ENCODE measurements around the gene WDCP. TPM values are rescaled to one million over a fixed set of nuclear protein-coding genes. Genes with fewer than 3 reads are reported as not detected.

Gene WDCP
- total and polyA plus RNA-seq, 2 donors (not counting 1 experiment from before 2014, with no cell fraction given), result 3.9 to 21.6 TPM

DNA sequence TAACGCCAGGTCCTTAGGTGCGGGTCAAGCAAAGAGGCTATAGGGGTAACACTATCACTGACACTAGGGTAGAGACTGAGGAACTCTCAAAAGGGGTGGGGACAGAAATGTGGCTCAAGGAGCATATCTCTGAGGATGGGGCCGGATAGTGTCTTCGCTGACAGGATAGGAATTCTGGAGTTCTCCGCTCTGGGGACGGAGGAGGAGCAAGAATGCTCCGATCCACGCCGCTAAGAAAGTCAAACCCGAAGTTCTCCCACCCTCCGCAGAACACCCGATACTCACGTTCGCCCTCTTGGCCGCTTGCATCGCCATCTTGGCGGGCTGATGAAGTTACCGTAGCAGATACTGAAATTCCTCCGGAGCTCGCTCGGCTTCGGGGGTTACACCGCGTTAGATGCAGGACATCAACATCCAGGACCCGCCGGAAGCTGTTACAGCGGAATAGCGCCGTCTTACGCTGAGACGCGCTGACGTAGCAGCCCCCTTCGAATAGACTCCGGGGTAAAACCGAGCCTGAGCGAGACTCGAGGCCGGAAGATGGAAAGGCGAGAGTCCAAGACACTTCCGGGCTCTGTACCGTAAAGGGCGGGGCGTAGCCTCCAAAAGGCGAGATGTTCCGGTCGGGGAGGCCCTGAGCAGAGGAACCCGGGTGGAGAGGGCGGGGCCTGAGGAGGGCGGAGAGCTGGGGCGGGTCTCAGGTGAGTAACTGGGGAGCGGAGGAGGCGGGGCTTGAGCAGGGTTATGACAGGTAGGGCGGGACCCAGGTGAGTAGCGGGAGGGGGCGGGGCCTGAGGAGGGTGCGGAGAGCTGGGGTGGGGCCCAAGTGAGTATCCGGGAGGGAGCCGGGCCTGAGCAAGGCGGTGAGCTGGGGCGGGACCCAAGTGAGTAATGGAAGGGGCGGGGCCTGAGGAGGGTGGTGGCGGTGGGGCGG, 29.0 kb upstream of the WDCP start, which contains the start of gene SF3B6:
SF3B6 (minus strand) TSS at position 412 of the 934 bp plus-strand sequence; CDS start at position 315, 97 bp downstream.
- Histone ChIP-seq H3K27ac (ENCODE audit: low read length in 2 of 2) (peak within 1 kb of the TSS; percentile 84 to 87), H2AFZ (ENCODE audit: insufficient read depth, low read depth, low read length, poor library complexity, severe bottlenecking) (peak within 1 kb of the TSS; percentile 95), H4K20me1 (ENCODE audit: control insufficient read depth, insufficient read depth, low read length, poor library complexity, severe bottlenecking) (peaks cover 6% of the 10 kb centered on the region), H3K79me2 (ENCODE audit: control insufficient read depth, insufficient read depth, low read length) (peaks cover 27% of the 10 kb centered on the region), H3K9me3 (ENCODE audit: control extremely low read depth in 1 of 3, control insufficient read depth in 2 of 3, insufficient read depth in 1 of 3, low read length in 2 of 3) (no peaks in the 10 kb centered on the region), H3K27me3 (replicated peaks in 1 of 4; ENCODE audit: control extremely low read depth in 1 of 4, control insufficient read depth in 3 of 4, insufficient read depth in 4 of 4, low read length in 3 of 4) (no peaks in the 10 kb centered on the region), H3K4me2 (replicated peaks; ENCODE audit: low read depth, low read length, poor library complexity, severe bottlenecking) (peak within 1 kb of the TSS; percentile 83), H3K4me1 (ENCODE audit: control insufficient read depth in 2 of 2, insufficient read depth in 2 of 2, low read length in 2 of 2) (peaks cover 15 to 18% of the 10 kb centered on the region in 2 donors), H3K9ac (ENCODE audit: low read length) (peak within 1 kb of the TSS; percentile 85), H3K36me3 (replicated peaks in 1 of 2; ENCODE audit: control extremely low read depth in 1 of 2, control insufficient read depth in 1 of 2, extremely low read depth in 1 of 2, insufficient read depth in 2 of 2, low read length in 1 of 2) (peaks cover 0 to 21% of the 10 kb centered on the region in 2 experiments), H3K4me3 (ENCODE audit: control extremely low read depth in 1 of 5, extremely low read depth in 1 of 5, insufficient read depth in 1 of 5, low read depth in 2 of 5, low read length in 4 of 5) (peak within 1 kb of the TSS; percentile 83 to 99 (median 96))
- peaks cover 33% of the 10 kb centered on the region for H3K4me1 Mint-ChIP-seq
- ATAC-seq (ENCODE audit: low read depth) (peak; percentile 85), DNase-seq (peak; percentile 100)
- H3K4me3 Mint-ChIP-seq, result peak within 1 kb of the TSS; percentile 98
- intact Hi-C loops (cut with micrococcal nuclease), result loop anchor here (1.0 to 10.0 kb wide), 7 partner anchors 8 to 691 kb away; partner anchors contain the start of genes ATAD2B, FAM228B, KLHL29 and PFN4
- TF ChIP-seq EZH2 (IDR thresholded peaks at IDR 0.05; ENCODE audit: borderline replicate concordance, insufficient read depth, low read depth, low read length, poor library complexity, severe bottlenecking), result no peak
- TF ChIP-seq, protein P1, sequence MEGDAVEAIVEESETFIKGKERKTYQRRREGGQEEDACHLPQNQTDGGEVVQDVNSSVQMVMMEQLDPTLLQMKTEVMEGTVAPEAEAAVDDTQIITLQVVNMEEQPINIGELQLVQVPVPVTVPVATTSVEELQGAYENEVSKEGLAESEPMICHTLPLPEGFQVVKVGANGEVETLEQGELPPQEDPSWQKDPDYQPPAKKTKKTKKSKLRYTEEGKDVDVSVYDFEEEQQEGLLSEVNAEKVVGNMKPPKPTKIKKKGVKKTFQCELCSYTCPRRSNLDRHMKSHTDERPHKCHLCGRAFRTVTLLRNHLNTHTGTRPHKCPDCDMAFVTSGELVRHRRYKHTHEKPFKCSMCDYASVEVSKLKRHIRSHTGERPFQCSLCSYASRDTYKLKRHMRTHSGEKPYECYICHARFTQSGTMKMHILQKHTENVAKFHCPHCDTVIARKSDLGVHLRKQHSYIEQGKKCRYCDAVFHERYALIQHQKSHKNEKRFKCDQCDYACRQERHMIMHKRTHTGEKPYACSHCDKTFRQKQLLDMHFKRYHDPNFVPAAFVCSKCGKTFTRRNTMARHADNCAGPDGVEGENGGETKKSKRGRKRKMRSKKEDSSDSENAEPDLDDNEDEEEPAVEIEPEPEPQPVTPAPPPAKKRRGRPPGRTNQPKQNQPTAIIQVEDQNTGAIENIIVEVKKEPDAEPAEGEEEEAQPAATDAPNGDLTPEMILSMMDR (IDR thresholded peaks at IDR 0.05), result no peak
- WGBS (ENCODE audit: insufficient coverage), result under 1% methylated on average over 60 of the region's 64 CpGs
- CTCF ChIA-PET, result interaction anchor here (0.7 to 3.7 kb wide), 8 partner anchors 8 to 252 kb away, joined by 3 to 16 read pairs (median 6); partner anchors contain the start of genes ATAD2B, PFN4, TP53I3 and WDCP
- no peaks in the 10 kb centered on the region for H3K27me3 Mint-ChIP-seq
- peak within 1 kb of the TSS; percentile 99 for H3K27ac Mint-ChIP-seq
- no peaks in the 10 kb centered on the region for H3K9me3 Mint-ChIP-seq (ENCODE audit: insufficient read depth)
- POLR2A ChIA-PET, result interaction anchor here (0.6 to 1.6 kb wide), 13 partner anchors 8 to 416 kb away, joined by 3 to 43 read pairs (median 5); partner anchors contain the start of genes ATAD2B, FKBP1B, PFN4 and TP53I3
